H1 (cell line): ENCODE data around the gene CNOT1. TPM values are rescaled to one million over a fixed set of nuclear protein-coding genes. Genes with fewer than 3 reads are reported as not detected.

ENCODE experiments used
- ASH2L ChIP-seq: fragments of 200-600, 300-600 bp; sonication (generic); IDR thresholded peaks from one replicate; pipeline ENCODE4 v1.7.1; 2017; ENCODE audit warnings: low read length
- CBX5 ChIP-seq: fragments of 300-800, 300-1000 bp; sonication (generic); IDR thresholded peaks from 2 replicates; pipeline ENCODE4 v1.7.1; 2016; ENCODE audit warnings: antibody characterized with exemption, low read length, low read depth
- CREB1 ChIP-seq: IDR thresholded peaks from 2 replicates; pipeline ENCODE4 v1.6.1; 2012; ENCODE audit warnings: inconsistent platforms
- CTBP2 ChIP-seq: IDR thresholded peaks from 2 replicates; pipeline ENCODE4 v1.7.0; 2011; ENCODE audit warnings: borderline replicate concordance, mild to moderate bottlenecking, moderate library complexity, mixed read lengths, low read length; ENCODE audit not compliant: insufficient read depth, insufficient read length
- JUN ChIP-seq: IDR thresholded peaks from 2 replicates; pipeline ENCODE4 v1.6.1; 2011; ENCODE audit warnings: low read depth, mild to moderate bottlenecking, improper control_type of control experiment, low read length
- KDM5A ChIP-seq: fragments of 200-600 bp; IDR thresholded peaks from 2 replicates; pipeline ENCODE4 v1.7.1; 2012; ENCODE audit warnings: mild to moderate bottlenecking, low read length, inconsistent platforms, mixed read lengths
- RFX5 ChIP-seq: IDR thresholded peaks from 2 replicates; pipeline ENCODE4 v1.6.1; 2011; ENCODE audit warnings: low read depth, low read length, improper control_type of control experiment, borderline replicate concordance
- SIN3A ChIP-seq, 2 experiments: IDR thresholded peaks in 1 of 2; conservative IDR thresholded peaks in 1 of 2; 2 replicates each; pipeline ENCODE4 v1.6.1; 2011 to 2012; ENCODE audit warnings: low read length in 2 of 2, improper control_type of control experiment in 1 of 2, low read depth in 1 of 2, mild to moderate bottlenecking in 1 of 2
- SP1 ChIP-seq: IDR thresholded peaks from 2 replicates; pipeline ENCODE4 v1.6.1; 2011; ENCODE audit warnings: low read depth, low read length
- TAF7 ChIP-seq: optimal IDR thresholded peaks from 2 replicates; pipeline ENCODE3; 2011; ENCODE audit warnings: low read depth, mild to moderate bottlenecking, inconsistent platforms, low read length, moderate library complexity, borderline replicate concordance
- YY1 ChIP-seq: IDR thresholded peaks from 2 replicates; pipeline ENCODE4 v1.6.1; 2011; ENCODE audit warnings: low read depth, mild to moderate bottlenecking, low read length
- polyA plus RNA-seq, 7 experiments: library from polyadenylated mRNA; depleted of rRNA in 3 of 7; stranded (reverse) in 5 of 7; unstranded in 2 of 7; fragments of >200 nt in 5 of 7; fragments of 200-250 nt in 2 of 7; gene quantifications; 1 replicate in 5 of 7; 2 replicates in 1 of 7; 4 replicates in 1 of 7; pipeline versions ENCODE4 v1.2.1 to v1.2.3, GENCODE V29; 2011 to 2013; ENCODE audit warnings: missing spikeins in 2 of 7, mixed read lengths in 2 of 7
- total RNA-seq: library from RNA; stranded (reverse); fragmentation: NEBNext Ultra II Directional; extraction: Animal tissue kit (Norgen Biotek cat#: 25700); gene quantifications from 2 replicates; pipeline ENCODE4 v1.2.1, GENCODE V29; 2021
- TF ChIP-seq, protein P1 (sequence below): fragments of 300-600 bp; sonication (generic); IDR thresholded peaks from 2 replicates; pipeline ENCODE4 v1.7.1; 2012; ENCODE audit warnings: low read length, moderate library complexity, mild to moderate bottlenecking, inconsistent platforms; ENCODE audit not compliant: insufficient replicate concordance

Gene CNOT1
- total and polyA plus RNA-seq, 2 of the 8 experiments (the other 6 are each of a cell fraction or from before 2014, with no cell fraction given), result 306 to 319 TPM

GRCh38 chr16:58652741-58653140 lies 23.1 kb upstream of the CNOT1 start (continued):
- no peak for TF ChIP-seq TAF7
- no peak for TF ChIP-seq CTBP2
- TF ChIP-seq CBX5, result no peak
- no peak for TF ChIP-seq JUN
- peak; percentile 38; the same call in 1 of the 2 replicates for TF ChIP-seq SP1
- no peak for TF ChIP-seq YY1
- peak; percentile 79 for TF ChIP-seq CREB1
- TF ChIP-seq KDM5A, result no peak
- TF ChIP-seq ASH2L, result no peak
- TF ChIP-seq, protein P1, sequence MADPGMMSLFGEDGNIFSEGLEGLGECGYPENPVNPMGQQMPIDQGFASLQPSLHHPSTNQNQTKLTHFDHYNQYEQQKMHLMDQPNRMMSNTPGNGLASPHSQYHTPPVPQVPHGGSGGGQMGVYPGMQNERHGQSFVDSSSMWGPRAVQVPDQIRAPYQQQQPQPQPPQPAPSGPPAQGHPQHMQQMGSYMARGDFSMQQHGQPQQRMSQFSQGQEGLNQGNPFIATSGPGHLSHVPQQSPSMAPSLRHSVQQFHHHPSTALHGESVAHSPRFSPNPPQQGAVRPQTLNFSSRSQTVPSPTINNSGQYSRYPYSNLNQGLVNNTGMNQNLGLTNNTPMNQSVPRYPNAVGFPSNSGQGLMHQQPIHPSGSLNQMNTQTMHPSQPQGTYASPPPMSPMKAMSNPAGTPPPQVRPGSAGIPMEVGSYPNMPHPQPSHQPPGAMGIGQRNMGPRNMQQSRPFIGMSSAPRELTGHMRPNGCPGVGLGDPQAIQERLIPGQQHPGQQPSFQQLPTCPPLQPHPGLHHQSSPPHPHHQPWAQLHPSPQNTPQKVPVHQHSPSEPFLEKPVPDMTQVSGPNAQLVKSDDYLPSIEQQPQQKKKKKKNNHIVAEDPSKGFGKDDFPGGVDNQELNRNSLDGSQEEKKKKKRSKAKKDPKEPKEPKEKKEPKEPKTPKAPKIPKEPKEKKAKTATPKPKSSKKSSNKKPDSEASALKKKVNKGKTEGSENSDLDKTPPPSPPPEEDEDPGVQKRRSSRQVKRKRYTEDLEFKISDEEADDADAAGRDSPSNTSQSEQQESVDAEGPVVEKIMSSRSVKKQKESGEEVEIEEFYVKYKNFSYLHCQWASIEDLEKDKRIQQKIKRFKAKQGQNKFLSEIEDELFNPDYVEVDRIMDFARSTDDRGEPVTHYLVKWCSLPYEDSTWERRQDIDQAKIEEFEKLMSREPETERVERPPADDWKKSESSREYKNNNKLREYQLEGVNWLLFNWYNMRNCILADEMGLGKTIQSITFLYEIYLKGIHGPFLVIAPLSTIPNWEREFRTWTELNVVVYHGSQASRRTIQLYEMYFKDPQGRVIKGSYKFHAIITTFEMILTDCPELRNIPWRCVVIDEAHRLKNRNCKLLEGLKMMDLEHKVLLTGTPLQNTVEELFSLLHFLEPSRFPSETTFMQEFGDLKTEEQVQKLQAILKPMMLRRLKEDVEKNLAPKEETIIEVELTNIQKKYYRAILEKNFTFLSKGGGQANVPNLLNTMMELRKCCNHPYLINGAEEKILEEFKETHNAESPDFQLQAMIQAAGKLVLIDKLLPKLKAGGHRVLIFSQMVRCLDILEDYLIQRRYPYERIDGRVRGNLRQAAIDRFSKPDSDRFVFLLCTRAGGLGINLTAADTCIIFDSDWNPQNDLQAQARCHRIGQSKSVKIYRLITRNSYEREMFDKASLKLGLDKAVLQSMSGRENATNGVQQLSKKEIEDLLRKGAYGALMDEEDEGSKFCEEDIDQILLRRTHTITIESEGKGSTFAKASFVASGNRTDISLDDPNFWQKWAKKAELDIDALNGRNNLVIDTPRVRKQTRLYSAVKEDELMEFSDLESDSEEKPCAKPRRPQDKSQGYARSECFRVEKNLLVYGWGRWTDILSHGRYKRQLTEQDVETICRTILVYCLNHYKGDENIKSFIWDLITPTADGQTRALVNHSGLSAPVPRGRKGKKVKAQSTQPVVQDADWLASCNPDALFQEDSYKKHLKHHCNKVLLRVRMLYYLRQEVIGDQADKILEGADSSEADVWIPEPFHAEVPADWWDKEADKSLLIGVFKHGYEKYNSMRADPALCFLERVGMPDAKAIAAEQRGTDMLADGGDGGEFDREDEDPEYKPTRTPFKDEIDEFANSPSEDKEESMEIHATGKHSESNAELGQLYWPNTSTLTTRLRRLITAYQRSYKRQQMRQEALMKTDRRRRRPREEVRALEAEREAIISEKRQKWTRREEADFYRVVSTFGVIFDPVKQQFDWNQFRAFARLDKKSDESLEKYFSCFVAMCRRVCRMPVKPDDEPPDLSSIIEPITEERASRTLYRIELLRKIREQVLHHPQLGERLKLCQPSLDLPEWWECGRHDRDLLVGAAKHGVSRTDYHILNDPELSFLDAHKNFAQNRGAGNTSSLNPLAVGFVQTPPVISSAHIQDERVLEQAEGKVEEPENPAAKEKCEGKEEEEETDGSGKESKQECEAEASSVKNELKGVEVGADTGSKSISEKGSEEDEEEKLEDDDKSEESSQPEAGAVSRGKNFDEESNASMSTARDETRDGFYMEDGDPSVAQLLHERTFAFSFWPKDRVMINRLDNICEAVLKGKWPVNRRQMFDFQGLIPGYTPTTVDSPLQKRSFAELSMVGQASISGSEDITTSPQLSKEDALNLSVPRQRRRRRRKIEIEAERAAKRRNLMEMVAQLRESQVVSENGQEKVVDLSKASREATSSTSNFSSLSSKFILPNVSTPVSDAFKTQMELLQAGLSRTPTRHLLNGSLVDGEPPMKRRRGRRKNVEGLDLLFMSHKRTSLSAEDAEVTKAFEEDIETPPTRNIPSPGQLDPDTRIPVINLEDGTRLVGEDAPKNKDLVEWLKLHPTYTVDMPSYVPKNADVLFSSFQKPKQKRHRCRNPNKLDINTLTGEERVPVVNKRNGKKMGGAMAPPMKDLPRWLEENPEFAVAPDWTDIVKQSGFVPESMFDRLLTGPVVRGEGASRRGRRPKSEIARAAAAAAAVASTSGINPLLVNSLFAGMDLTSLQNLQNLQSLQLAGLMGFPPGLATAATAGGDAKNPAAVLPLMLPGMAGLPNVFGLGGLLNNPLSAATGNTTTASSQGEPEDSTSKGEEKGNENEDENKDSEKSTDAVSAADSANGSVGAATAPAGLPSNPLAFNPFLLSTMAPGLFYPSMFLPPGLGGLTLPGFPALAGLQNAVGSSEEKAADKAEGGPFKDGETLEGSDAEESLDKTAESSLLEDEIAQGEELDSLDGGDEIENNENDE, result no peak
- 0 out of 4 replicates have a peak, but pooled peaks of 1 of the 2 experiments have one; percentile 36 for TF ChIP-seq SIN3A (conservative IDR thresholded peaks at IDR 0.05 in 1 of 2, IDR thresholded peaks at IDR 0.05 in 1 of 2; ENCODE audit: low read depth in 1 of 2, low read length in 2 of 2)
- TF ChIP-seq RFX5, result peak; percentile 26; the same call in 1 of the 2 replicates
